Activated naive CD4-positive, alpha-beta T cell treated with anti-CD3 and anti-CD28 coated beads, Interleukin-2, amount 10 ng/mL, durations not matched to agents 7 days and 5 days (primary cell): Measurements from ENCODE around the gene MAGOHB.
"Not testable (repeated sequence)": the region's sequence is repeated elsewhere in the genome, so short reads cannot be mapped to it uniquely, and the experiment has no call there.

ENCODE experiments used
- CTCF ChIA-PET: fragments of 350-600 bp; sonication (Branson Sonifier 250); formaldehyde crosslinking; loops from one replicate; lab custom pipeline; 2021; ENCODE audit warnings: antibody characterized with exemption; lab: Charles Lee
- DNase-seq: peaks from one replicate; pipeline ENCODE4 v3.0.0-alpha.2; 2020
- H3K27ac Mint-ChIP-seq: one replicate; pipeline ENCODE4 v1.8.0; 2021; ENCODE audit warnings: mild to moderate bottlenecking, moderate library complexity, mixed read lengths
- H3K27me3 Mint-ChIP-seq: one replicate; pipeline ENCODE4 v1.8.0; 2021; ENCODE audit warnings: mild to moderate bottlenecking, mixed read lengths
- H3K36me3 Mint-ChIP-seq: one replicate; pipeline ENCODE4 v1.8.0; 2021; ENCODE audit warnings: mixed read lengths
- H3K4me1 Mint-ChIP-seq: one replicate; pipeline ENCODE4 v1.8.0; 2021; ENCODE audit warnings: mixed read lengths
- H3K4me3 Mint-ChIP-seq: one replicate; pipeline ENCODE4 v1.8.0; 2021; ENCODE audit warnings: mild to moderate bottlenecking, moderate library complexity, mixed read lengths
- H3K9me3 Mint-ChIP-seq: one replicate; pipeline ENCODE4 v1.8.0; 2021; ENCODE audit warnings: mixed read lengths

The MAGOHB gene

DNA sequence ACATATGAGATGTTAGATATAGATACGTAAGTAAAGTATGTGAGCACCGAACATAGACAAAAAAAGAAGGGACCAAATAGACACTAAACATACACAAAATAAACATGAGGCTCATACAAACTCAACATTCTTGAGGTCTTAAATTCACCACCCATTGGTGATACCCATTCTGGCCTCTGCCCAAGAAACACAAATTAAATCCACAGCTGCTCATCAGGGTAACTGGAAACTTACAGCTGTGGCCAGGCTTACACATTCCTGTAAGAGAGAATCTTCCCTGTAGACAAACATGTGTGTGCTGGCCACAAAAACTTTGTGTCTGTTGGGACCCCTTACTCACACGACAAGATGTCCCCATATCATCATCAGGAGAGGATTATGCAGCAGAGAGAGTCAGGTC is 22.4 kb downstream of the MAGOHB start:
- no peaks in the 10 kb centered on the region for H3K9me3 Mint-ChIP-seq
- no peaks in the 10 kb centered on the region for H3K27me3 Mint-ChIP-seq
- CTCF ChIA-PET = no interaction called here
- no peak overlapping the region for H3K4me3 Mint-ChIP-seq
- no peaks in the 10 kb centered on the region for H3K4me1 Mint-ChIP-seq
- H3K27ac Mint-ChIP-seq = no peak overlapping the region
- no peak for DNase-seq
- peaks cover 6% of the 10 kb centered on the region for H3K36me3 Mint-ChIP-seq

- CTCF ChIA-PET = no interaction called here
- Mint-ChIP-seq H3K27me3 (no peaks in the 10 kb centered on the region), H3K27ac (no peak overlapping the region), H3K36me3 (peaks cover 26% of the 10 kb centered on the region), H3K9me3 (peaks cover 10% of the 10 kb centered on the region), H3K4me3 (no peak overlapping the region), H3K4me1 (no peaks in the 10 kb centered on the region)
- DNase-seq = no peak
These were observed 29.0 kb downstream of the MAGOHB start for GRCh38 chr12:10584415-10584814.

- Mint-ChIP-seq H3K4me1 (no peaks in the 10 kb centered on the region), H3K27me3 (no peaks in the 10 kb centered on the region), H3K36me3 (peaks cover 26% of the 10 kb centered on the region), H3K4me3 (no peak overlapping the region), H3K27ac (no peak overlapping the region), H3K9me3 (peaks cover 10% of the 10 kb centered on the region)
- CTCF ChIA-PET = no interaction called here
- no peak for DNase-seq
These were observed 30.7 kb downstream of the MAGOHB start for GRCh38 chr12:10582704-10583103.

DNA sequence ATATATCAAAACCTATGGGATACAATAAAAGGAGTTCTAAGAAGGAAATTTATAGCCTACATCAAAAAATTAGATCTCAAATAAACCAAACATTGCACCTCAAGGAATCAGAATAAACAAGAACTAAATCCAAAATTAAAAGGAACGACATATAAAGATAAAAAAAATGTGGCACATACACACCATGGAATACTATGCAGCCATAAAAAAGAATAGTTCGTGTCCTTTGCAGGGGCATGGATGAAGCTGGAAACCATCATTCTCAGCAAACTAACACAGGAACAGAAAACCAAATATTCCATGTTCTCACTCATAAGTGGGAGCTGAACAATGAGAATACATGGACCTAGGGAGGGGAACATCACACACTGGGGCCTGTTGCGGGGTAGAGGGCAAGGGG is 31.3 kb downstream of the MAGOHB start:
- CTCF ChIA-PET, H3K4me1 Mint-ChIP-seq, H3K27ac Mint-ChIP-seq, H3K27me3 Mint-ChIP-seq, DNase-seq, H3K4me3 Mint-ChIP-seq: not testable (repeated sequence)
- Mint-ChIP-seq H3K9me3 (peaks cover 10% of the 10 kb centered on the region), H3K36me3 (peaks cover 26% of the 10 kb centered on the region)

DNA sequence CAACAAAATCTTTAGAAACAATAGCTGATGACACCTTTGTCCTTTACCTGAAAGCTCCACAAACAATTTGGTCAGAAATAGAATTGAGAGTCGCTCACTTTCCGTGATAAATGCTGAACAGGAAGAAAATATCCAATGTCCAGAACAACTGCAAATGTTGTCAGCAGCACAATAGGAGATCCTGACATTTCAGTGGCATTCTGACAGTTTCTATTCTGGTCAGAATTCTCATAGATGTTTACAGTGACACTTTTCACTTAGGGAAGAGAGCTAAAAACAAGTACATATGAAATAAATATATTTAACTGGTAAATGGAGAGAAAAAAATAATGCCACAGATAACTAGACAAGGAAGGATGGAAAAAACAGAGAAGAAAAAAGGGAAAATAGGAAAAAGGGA is 39.1 kb downstream of the MAGOHB start:
- Mint-ChIP-seq H3K27me3 (peaks cover 8% of the 10 kb centered on the region), H3K9me3 (no peaks in the 10 kb centered on the region), H3K36me3 (no peaks in the 10 kb centered on the region), H3K27ac (no peak overlapping the region), H3K4me3 (no peak overlapping the region), H3K4me1 (no peaks in the 10 kb centered on the region)
- DNase-seq = no peak
- CTCF ChIA-PET = no interaction called here

DNA sequence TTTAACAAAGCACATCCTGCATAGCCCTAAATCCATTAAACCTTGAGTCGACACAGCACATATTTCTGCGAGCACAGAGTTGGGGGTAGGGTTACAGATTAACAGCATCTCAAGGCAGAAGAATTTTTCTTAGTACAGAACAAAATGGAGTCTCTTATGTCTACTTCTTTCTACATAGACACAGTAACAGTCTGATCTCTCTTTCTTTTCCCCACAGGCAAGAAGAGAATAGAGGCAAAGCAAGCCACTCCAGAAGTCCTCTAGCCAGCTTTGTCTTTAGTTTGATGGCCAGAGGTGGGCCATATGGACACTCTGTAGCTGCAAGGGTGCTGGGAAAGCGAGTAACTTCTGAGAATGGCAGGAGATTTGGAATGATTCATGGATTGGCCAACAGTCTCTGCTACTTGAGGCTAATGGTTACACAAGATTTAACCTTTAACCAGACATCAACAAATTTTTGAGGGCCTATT is 41.4 kb downstream of the MAGOHB start:
- H3K27ac Mint-ChIP-seq, DNase-seq: not testable (repeated sequence)

DNA sequence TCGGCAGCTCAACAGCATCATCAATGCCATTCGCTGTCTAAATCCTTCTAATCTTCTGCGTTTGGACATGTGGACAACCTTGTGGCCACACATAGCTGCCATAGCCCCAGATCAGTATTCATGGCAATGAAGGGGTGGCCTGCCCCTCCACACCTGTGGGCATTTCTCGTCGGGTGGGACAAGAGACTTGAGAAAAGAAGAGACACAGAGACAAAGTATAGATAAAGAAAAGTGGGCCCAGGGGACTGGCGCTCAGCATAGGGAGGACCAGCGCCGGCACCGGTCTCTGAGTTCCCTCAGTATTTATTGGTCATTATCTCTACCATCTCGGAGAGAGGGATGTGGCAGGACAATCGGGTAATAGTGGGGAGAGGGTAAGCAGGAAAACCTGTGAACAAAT is 42.3 kb downstream of the MAGOHB start:
- Mint-ChIP-seq H3K36me3 (no peaks in the 10 kb centered on the region), H3K27me3 (peaks cover 15% of the 10 kb centered on the region), H3K27ac (no peak overlapping the region), H3K9me3 (no peaks in the 10 kb centered on the region), H3K4me3 (no peak overlapping the region), H3K4me1 (no peaks in the 10 kb centered on the region)
- CTCF ChIA-PET = no interaction called here
- DNase-seq = no peak

More for the DNA sequence above, 41.4 kb downstream of the MAGOHB start:
- H3K9me3 Mint-ChIP-seq, H3K4me1 Mint-ChIP-seq, H3K36me3 Mint-ChIP-seq, CTCF ChIA-PET, H3K4me3 Mint-ChIP-seq: not testable (repeated sequence)
- peaks cover 11% of the 10 kb centered on the region for H3K27me3 Mint-ChIP-seq

DNA sequence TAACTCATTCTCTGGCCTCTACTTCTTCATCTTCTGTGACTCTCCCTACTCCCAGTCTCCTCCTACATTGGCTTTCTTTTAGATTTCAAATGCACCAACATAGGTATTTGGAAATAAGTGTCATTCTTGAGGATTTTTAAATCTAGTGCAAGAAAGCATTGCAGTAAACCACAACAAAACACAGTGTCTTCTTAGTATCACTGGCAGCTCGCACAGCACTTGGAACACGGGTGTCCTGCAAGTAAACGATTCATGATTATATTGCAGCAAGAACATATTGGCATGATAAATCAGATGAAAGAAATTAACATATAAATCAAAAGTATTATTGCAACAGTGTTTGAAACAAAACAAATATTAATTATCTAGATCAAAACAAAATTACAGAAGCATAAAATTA is 45.6 kb downstream of the MAGOHB start:
- Mint-ChIP-seq H3K4me1 (no peaks in the 10 kb centered on the region), H3K9me3 (no peaks in the 10 kb centered on the region), H3K27ac (no peak overlapping the region), H3K36me3 (no peaks in the 10 kb centered on the region), H3K4me3 (no peak overlapping the region), H3K27me3 (peaks cover 26% of the 10 kb centered on the region)
- CTCF ChIA-PET = no interaction called here
- no peak for DNase-seq

- Mint-ChIP-seq H3K27me3 (peaks cover 18% of the 10 kb centered on the region), H3K9me3 (no peaks in the 10 kb centered on the region), H3K36me3 (no peaks in the 10 kb centered on the region), H3K27ac (no peak overlapping the region), H3K4me1 (no peaks in the 10 kb centered on the region), H3K4me3 (no peak overlapping the region)
- CTCF ChIA-PET = interaction anchor here (0.6 to 6.4 kb wide), 5 partner anchors 108 to 374 kb away, joined by 3 to 44 read pairs (median 3); no protein-coding TSS in a partner anchor
- DNase-seq = no peak
These were observed 49.4 kb downstream of the MAGOHB start for GRCh38 chr12:10563966-10564365.

GRCh38 chr12:10563002-10563401 is 50.4 kb downstream of the MAGOHB start:
- Mint-ChIP-seq H3K27ac (no peak overlapping the region), H3K27me3 (peaks cover 18% of the 10 kb centered on the region), H3K4me1 (no peaks in the 10 kb centered on the region), H3K36me3 (no peaks in the 10 kb centered on the region), H3K4me3 (no peak overlapping the region), H3K9me3 (no peaks in the 10 kb centered on the region)
- DNase-seq = no peak
- CTCF ChIA-PET = interaction anchor here (0.9 to 6.4 kb wide), 5 partner anchors 10 to 327 kb away, joined by 3 to 44 read pairs (median 3); no protein-coding TSS in a partner anchor

DNA sequence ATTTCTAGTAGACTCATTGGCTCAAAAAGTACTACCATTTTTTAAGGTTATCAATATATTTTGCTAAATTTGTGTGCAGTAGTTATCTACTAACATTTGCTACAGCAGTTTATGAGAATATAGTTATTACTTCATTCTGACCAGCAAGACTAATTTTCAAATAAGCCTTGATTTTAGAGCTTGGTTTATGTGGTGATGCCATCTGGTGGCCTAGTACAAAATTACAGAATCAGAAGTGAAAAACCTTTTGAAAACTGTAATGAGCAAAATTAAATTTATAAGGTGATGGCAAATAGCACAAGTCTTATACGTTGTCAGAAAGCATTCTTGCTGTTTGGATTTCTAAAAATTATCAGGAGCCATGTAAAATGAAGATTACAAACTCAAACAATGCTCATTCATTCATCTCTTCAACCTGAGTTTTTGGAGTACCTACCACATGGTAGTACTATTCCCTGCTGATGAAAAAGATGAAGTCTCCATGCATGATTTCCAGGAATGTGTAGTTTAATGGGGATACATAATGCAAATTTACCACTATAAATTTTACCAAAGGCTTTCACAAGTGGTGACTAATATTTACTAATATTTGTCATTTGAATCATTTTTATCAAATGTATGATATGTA is 51.0 kb downstream of the MAGOHB start:
- H3K27ac Mint-ChIP-seq = no peak overlapping the region
- no peaks in the 10 kb centered on the region for H3K36me3 Mint-ChIP-seq
- DNase-seq = peak; percentile 30
- CTCF ChIA-PET = interaction anchor here (0.9 to 6.4 kb wide), 9 partner anchors 9 to 812 kb away, joined by 3 to 44 read pairs (median 5); no protein-coding TSS in a partner anchor
- H3K27me3 Mint-ChIP-seq = peaks cover 20% of the 10 kb centered on the region
- H3K4me1 Mint-ChIP-seq = no peaks in the 10 kb centered on the region
- H3K9me3 Mint-ChIP-seq = no peaks in the 10 kb centered on the region
- H3K4me3 Mint-ChIP-seq = no peak overlapping the region

DNA sequence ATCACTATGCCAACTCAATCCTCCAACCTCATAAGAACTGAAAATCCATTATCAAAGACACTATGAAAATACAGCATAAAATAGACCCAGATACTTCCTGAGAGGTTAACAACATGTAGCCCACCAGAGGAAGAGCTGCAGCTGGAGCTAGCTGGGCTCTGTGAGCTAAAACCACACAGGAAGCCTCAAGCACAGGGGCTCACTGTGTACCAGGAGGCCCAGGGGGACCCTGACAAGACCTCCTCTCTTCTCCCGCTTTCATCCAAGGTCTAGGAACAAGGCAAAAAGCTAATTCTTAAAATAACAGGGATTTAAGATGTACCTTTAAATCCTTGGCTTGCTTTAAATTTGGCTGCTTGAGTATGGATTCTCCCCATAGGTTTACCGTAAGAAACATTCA is 54.2 kb downstream of the MAGOHB start:
- Mint-ChIP-seq H3K4me3 (no peak overlapping the region), H3K27me3 (peaks cover 14% of the 10 kb centered on the region), H3K9me3 (no peaks in the 10 kb centered on the region), H3K4me1 (peaks cover 12% of the 10 kb centered on the region), H3K27ac (no peak overlapping the region), H3K36me3 (no peaks in the 10 kb centered on the region)
- DNase-seq = no peak
- CTCF ChIA-PET = interaction anchor here (0.9 to 6.4 kb wide), 3 partner anchors 229 to 406 kb away, joined by 3 to 44 read pairs (median 7); no protein-coding TSS in a partner anchor

GRCh38 chr12:10558789-10559188 is 54.6 kb downstream of the MAGOHB start:
- H3K4me1 Mint-ChIP-seq = peaks cover 12% of the 10 kb centered on the region

DNA sequence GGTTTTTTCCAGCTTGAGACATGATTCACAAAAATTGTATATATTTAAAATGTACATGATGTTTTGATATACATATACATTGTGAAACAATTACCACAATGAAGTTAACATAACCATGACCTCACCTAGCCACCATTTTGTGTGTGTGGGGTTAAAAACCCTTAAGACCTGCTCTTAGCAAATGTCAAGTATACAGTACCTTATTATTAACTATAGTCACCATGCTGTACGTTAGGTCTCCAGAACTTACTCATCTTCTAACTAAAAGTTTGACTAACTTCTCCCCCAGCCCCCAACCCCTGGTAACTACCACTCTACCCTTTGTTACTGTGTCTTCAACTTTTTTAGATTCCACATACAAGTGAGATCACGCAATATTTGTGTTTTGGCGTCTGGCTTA is 55.1 kb downstream of the MAGOHB start:
- peaks cover 12% of the 10 kb centered on the region for H3K4me1 Mint-ChIP-seq
- H3K9me3 Mint-ChIP-seq = no peaks in the 10 kb centered on the region
- CTCF ChIA-PET = interaction anchor here (0.8 to 1.6 kb wide), 3 partner anchors 228 to 366 kb away, joined by 3 to 7 read pairs (median 4); no protein-coding TSS in a partner anchor
- no peak overlapping the region for H3K27ac Mint-ChIP-seq
- no peak for DNase-seq
- peaks cover 14% of the 10 kb centered on the region for H3K27me3 Mint-ChIP-seq
- no peak overlapping the region for H3K4me3 Mint-ChIP-seq
- H3K36me3 Mint-ChIP-seq = no peaks in the 10 kb centered on the region

More at GRCh38 chr12:10558789-10559188, 54.6 kb downstream of the MAGOHB start:
- Mint-ChIP-seq H3K27ac (no peak overlapping the region), H3K36me3 (no peaks in the 10 kb centered on the region), H3K4me3 (no peak overlapping the region), H3K9me3 (no peaks in the 10 kb centered on the region), H3K27me3 (peaks cover 14% of the 10 kb centered on the region)
- CTCF ChIA-PET = interaction anchor here (0.8 to 6.4 kb wide), 4 partner anchors 228 to 366 kb away, joined by 3 to 44 read pairs (median 6); no protein-coding TSS in a partner anchor
- no peak for DNase-seq

- peaks cover 12% of the 10 kb centered on the region for H3K4me1 Mint-ChIP-seq
These were observed 55.6 kb downstream of the MAGOHB start for GRCh38 chr12:10557766-10558165.

More at GRCh38 chr12:10557766-10558165, 55.6 kb downstream of the MAGOHB start:
- no peaks in the 10 kb centered on the region for H3K9me3 Mint-ChIP-seq
- DNase-seq = no peak
- CTCF ChIA-PET = interaction anchor here (1.2 kb wide), 1 partner anchor 322 kb away, joined by 3 read pairs; no protein-coding TSS in a partner anchor
- no peak overlapping the region for H3K27ac Mint-ChIP-seq
- no peaks in the 10 kb centered on the region for H3K36me3 Mint-ChIP-seq
- no peak overlapping the region for H3K4me3 Mint-ChIP-seq
- H3K27me3 Mint-ChIP-seq = peaks cover 14% of the 10 kb centered on the region
